Kasumi-1 (cell line): ENCODE measurements around the gene FAM177A1.

Experiments used
- DNase-seq, 2 experiments: peaks; one replicate each; lab custom pipeline; 2025; lab: John Stamatoyannopoulos, UW

The FAM177A1 gene

DNA sequence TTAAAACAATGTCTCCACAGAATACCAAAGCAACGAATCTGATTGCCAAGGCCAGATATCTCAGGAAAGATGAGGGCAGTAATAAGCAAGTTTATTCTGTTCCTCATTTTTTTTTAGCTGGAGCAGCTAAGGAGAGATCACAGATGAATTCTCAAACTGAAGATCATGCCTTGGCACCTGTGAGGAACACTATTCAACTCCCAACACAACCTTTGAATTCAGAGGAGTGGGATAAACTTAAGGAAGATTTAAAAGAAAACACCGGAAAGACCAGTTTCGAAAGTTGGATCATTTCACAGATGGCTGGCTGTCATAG, 77.3 kb downstream of the FAM177A1 start:
- no peak for DNase-seq

DNA sequence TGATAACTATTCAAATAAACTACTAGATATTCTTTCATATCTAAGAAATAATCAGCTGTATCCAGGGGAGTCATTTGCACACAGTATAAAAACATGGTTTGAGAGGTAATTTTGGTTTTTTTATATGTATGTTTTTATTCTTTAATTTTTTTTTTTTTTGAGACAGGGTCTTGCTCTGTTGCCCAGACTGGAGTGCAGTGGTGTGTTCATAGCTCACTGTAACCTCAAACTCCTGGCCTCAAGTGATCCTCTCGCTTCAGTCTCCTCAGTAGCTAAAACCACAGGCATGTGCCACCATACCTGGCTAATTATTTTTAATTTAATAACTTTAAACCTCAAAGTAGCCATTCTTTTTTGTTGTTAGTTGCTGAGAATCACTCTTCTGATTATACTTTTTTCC, 78.1 kb downstream of the FAM177A1 start:
- no peak for DNase-seq
